PC-9 (cell line): ENCODE data around the gene CTNNBL1.

ENCODE experiments used
- EZH2 ChIP-seq: fragments of 200-600 bp; sonication (generic); IDR thresholded peaks from 2 replicates; pipeline ENCODE4 v1.8.0; 2017; ENCODE audit warnings: antibody characterized with exemption, low read depth
- TF ChIP-seq, protein P1 (sequence below): fragments of 200-600 bp; sonication (generic); conservative IDR thresholded peaks from 2 replicates; pipeline ENCODE4 v1.6.1; 2017; ENCODE audit warnings: mixed run types, antibody characterized with exemption, mild to moderate bottlenecking, moderate library complexity

DNA sequence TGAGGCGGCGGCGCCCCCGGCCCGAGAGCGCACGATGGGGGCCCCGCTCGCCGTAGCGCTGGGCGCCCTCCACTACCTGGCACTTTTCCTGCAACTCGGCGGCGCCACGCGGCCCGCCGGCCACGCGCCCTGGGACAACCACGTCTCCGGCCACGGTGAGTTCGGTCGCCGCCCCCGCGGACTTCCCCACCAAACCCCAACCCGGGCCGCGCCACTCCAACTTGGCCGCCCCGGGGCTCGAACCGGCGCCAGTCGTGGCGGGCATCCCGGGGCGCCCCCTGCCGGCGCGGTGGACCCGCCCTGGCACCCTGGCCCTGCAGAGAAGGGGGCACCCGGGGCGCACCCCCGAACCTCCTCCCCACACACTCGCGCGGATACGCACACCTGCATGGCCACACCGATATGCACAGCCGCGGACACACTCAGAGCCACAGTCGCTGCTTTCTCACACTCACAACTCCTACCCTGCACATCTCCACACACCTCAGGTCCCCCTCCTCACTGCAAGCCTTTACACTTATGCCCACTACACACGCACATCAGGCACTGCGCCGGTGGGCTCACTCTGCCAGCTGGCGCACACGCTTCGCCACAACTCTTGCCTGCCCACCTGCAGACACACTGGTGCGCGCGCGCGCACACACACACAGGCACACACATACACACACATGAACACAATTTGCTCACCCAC is 209.6 kb downstream of the CTNNBL1 start:
- TF ChIP-seq EZH2 = no peak
- TF ChIP-seq, protein P1, sequence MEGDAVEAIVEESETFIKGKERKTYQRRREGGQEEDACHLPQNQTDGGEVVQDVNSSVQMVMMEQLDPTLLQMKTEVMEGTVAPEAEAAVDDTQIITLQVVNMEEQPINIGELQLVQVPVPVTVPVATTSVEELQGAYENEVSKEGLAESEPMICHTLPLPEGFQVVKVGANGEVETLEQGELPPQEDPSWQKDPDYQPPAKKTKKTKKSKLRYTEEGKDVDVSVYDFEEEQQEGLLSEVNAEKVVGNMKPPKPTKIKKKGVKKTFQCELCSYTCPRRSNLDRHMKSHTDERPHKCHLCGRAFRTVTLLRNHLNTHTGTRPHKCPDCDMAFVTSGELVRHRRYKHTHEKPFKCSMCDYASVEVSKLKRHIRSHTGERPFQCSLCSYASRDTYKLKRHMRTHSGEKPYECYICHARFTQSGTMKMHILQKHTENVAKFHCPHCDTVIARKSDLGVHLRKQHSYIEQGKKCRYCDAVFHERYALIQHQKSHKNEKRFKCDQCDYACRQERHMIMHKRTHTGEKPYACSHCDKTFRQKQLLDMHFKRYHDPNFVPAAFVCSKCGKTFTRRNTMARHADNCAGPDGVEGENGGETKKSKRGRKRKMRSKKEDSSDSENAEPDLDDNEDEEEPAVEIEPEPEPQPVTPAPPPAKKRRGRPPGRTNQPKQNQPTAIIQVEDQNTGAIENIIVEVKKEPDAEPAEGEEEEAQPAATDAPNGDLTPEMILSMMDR = peak; percentile 28; the same call in 1 of the 2 replicates
